ENCODE results near the gene TNFSF8.

GRCh38 chr9:114931407-114931806 is 1.0 kb upstream of the TNFSF8 start:
- TF ChIP-seq YY1 (IDR thresholded peaks at IDR 0.05; ENCODE audit: insufficient read depth, insufficient read length) (no peak), ZNF274 (IDR thresholded peaks at IDR 0.05; ENCODE audit: low read depth, low read length) (no peak), SUZ12 (IDR thresholded peaks at IDR 0.05; ENCODE audit: extremely low read depth, insufficient read depth, insufficient read length) (no peak)
